ENCODE measurements around the gene CCR6.
A peak's percentile ranks its signal among the peaks of the same experiment; 100 is the strongest.
"Not testable (repeated sequence)": the region's sequence is repeated elsewhere in the genome, so short reads cannot be mapped to it uniquely, and the experiment has no call there.

The CCR6 gene

DNA sequence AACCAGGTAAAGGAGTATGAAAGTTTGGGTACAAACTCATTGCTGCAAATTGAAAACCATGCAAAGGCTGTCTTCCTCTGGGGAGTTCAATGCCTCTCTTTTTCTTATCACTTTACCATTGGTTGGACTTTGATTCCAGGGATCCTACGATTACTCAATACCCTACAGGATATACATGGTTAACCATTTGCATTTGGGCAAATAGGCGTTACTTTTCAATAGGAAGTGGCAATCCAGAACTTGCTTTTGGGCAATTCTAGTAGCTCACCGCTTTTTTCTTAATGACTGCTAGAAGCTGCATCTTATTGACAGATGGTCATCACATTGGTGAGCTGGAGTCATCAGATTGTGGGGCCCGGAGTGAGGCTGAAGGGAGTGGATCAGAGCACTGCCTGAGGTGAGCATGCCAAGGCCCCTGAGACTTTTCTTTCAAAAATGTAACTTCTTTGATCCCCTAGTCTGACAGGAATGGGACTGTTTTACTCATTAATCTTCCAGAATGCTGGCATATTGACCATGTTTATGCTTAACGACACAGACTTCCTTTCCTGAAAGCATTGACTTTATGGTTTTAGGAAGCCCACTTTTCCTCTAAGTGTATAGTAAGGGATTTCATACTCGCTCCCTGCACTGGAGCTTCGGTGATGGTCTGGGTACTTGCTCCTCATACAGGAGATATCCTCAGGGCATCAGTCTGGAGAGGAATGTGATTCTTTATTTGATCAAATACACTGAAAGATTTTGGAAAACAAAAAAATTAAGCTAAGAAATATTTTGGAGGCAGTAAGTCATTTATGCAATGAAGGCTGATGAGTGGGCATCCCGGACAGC is at the start of gene CCR6:
Gene CCR6, plus strand, starts transcription at position 270 of the 831 bp plus-strand sequence. CDS start 13,039 bp downstream, outside the sequence.
- peak within 1 kb of the TSS; percentile 47 for H3K4me3 ChIP-seq (ENCODE audit: low read depth, low read length)
- TF ChIP-seq, protein P1, sequence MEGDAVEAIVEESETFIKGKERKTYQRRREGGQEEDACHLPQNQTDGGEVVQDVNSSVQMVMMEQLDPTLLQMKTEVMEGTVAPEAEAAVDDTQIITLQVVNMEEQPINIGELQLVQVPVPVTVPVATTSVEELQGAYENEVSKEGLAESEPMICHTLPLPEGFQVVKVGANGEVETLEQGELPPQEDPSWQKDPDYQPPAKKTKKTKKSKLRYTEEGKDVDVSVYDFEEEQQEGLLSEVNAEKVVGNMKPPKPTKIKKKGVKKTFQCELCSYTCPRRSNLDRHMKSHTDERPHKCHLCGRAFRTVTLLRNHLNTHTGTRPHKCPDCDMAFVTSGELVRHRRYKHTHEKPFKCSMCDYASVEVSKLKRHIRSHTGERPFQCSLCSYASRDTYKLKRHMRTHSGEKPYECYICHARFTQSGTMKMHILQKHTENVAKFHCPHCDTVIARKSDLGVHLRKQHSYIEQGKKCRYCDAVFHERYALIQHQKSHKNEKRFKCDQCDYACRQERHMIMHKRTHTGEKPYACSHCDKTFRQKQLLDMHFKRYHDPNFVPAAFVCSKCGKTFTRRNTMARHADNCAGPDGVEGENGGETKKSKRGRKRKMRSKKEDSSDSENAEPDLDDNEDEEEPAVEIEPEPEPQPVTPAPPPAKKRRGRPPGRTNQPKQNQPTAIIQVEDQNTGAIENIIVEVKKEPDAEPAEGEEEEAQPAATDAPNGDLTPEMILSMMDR (IDR thresholded peaks at IDR 0.05; ENCODE audit: low read depth, low read length, missing control alignments): no peak
- DNase-seq (ENCODE audit: low read depth): no peak

DNA sequence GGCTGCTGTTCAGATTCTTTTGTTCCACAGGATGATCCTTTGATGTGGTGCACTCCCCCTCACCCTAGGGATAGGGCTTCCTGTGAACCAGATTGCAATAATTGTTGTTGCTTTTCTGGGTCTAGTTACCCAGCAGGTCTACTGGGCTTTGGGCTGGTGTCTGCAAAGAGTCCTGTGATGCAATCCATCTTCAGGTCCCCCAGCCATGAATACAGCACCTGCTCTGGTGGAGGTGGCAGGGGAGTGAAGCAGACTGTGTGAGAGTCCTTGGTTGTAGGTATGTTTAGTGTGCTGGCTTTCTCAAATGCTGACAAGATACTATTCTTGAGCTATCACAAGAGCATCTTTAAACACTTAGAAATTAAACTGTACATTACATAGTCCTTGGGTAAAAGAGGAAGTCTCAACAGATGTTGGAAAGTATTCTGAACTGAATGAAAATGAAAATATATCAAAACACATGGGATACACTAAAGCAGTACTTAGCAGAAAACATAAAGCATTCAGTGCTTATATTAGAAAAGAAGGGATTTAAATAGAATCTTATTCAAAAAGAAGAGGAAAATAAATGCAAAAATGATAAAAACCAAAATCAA is 49.1 kb upstream of the CCR6 start:
- DNase-seq (ENCODE audit: low read depth): no peak
- TF ChIP-seq, protein P1 (IDR thresholded peaks at IDR 0.05; ENCODE audit: low read depth, low read length, missing control alignments): no peak
- no peak overlapping the region for H3K4me3 ChIP-seq (ENCODE audit: low read depth, low read length)

DNA sequence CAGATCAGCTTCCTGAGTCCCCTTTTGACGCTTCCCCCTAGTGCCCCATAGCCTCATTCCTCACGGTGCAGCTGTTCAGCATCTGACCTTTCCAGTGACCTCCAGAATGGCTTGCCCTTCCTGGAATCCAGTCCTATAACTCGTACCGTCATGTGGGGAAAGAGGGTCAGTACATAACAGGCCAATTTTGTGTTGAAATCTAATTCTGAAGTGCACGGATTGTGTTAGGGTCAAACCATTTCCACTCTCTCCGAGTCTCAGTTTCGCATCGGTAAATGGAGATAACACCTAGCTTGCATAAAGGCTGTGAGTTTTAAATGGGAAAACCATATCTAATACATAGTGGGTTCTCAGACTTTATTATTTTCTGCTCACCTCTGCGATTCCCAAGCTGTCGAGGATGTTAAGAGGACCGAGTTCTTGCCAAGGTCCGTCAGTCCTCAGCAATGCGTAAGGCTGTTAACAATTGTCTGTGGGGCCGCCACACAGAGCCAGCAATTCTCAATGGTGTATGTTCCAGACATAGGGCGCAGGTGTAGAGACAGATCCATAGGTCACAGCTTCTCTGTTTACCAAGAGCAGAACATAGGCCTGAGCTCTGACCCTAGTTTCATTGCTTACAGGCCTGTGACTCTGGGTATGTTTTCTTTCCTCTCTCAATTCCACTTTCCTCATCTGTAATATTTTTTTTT is 45.5 kb upstream of the CCR6 start:
- no peak for DNase-seq (ENCODE audit: low read depth)
- no peak overlapping the region for H3K4me3 ChIP-seq (ENCODE audit: low read depth, low read length)
- TF ChIP-seq, protein P1 (IDR thresholded peaks at IDR 0.05; ENCODE audit: low read depth, low read length, missing control alignments): no peak

DNA sequence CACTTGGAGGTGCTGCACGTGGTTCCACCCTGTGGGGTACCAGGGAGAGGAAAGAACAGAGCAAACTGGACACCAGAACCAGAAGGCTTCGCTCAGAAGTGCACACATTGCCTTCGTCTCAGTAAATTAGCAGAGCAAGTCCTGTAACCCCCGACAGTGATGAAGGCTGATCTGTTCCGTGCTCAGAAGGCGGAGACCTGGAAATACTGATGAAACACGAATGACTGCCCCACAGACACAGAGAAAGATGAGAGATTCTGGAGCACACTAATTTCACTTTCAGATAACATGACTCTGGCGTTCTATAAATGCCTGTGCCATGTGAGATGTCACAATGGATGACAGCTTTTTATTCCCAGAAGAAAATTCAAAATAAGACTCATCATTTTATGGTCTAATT is 44.2 kb upstream of the CCR6 start:
- TF ChIP-seq, protein P1 (IDR thresholded peaks at IDR 0.05; ENCODE audit: low read depth, low read length, missing control alignments): no peak
- H3K4me3 ChIP-seq (ENCODE audit: low read depth, low read length): no peak overlapping the region
- DNase-seq (ENCODE audit: low read depth): no peak

DNA sequence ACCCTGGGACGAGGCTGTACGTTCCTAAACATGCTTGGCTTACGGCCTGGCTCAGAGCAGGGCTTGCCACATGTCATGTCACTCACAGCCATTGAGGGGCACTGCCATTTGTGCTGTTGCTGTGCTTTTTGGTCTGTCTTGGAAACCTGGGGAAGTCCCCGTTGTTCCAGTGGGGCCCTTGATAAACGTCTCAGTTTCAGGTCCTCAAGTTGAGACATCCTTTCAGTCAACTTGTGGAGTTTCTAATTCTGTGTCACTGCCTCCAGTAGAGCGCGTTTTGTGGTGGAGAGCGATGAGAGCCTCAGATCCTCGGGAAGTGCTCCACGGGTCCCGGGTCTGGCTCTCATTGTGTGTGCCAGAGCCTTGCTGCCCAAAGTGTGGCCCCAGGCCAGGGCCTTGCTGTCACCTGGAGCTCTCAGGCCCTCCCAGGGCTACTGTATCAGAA is 43.0 kb upstream of the CCR6 start:
- peak; percentile 86 for DNase-seq (ENCODE audit: low read depth)
- TF ChIP-seq, protein P1 (IDR thresholded peaks at IDR 0.05; ENCODE audit: low read depth, low read length, missing control alignments): peak; percentile 73
- no peak overlapping the region for H3K4me3 ChIP-seq (ENCODE audit: low read depth, low read length)

DNA sequence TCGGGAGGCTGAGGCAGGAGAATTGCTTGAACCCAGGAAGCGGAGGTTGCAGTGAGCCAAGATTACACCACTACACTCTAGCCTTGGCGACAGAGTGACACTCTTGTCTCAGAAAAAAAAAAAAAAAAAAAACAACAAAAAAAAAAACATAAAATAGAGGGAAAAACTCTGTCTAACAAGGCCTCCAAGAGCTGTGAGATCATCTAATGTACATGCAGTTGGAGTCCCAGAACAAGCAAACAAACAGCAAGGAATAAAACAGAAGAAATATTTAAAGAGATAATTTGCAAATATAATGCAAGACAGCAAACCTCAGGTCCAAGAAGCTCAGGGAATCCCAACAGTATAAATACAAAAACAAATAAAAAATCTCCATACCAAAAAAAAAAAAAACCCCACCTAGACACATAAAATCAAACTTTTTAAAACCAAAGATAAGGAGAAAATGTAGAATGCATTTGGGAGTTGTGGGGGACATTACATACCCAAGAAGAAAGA is 35.0 kb upstream of the CCR6 start:
- TF ChIP-seq, protein P1 (IDR thresholded peaks at IDR 0.05; ENCODE audit: low read depth, low read length, missing control alignments): no peak
- no peak overlapping the region for H3K4me3 ChIP-seq (ENCODE audit: low read depth, low read length)
- DNase-seq (ENCODE audit: low read depth): no peak

DNA sequence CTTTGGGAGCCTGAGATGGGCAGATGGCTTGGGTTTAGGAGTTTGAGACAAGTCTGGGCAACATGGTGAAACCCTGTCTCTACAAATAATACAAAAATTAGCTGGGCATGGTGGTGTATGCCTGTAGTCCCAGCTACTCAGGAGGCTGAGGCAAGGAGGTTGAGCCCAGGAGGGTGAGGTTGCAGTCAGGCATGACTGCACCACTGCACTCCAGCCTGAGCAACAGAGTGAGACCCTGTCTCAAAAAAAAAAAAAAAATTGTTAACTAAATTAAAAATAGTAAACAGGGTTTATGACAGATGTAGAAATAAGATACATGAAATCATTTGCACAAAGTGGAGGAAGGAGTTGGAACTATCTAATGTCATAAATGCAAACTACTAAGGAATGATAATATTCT is 34.2 kb upstream of the CCR6 start:
- H3K4me3 ChIP-seq (ENCODE audit: low read depth, low read length); DNase-seq (ENCODE audit: low read depth): not testable (repeated sequence)

Data from GM12864 (cell line).